Ovary (tissue), 3 donors: ENCODE results near the gene TATDN2.

Experiments
- EP300 ChIP-seq: sonication (generic); formaldehyde crosslinking; IDR thresholded peaks from one replicate; pipeline ENCODE4 v1.6.1; 2017; ENCODE audit warnings: antibody characterized with exemption
- POLR2A ChIP-seq: fragments of 450-650 bp; IDR thresholded peaks from one replicate; pipeline ENCODE4 v1.6.1; 2017; ENCODE audit warnings: antibody characterized with exemption, mild to moderate bottlenecking, moderate library complexity
- TF ChIP-seq, protein P1 (sequence below), 3 donors: fragments of 450-650 bp in 2 of 3; fragments of 200-600 bp in 1 of 3; IDR thresholded peaks; one replicate each; pipeline versions ENCODE4 v1.5.1 to v1.8.0; 2016 to 2022; ENCODE audit warnings: antibody characterized with exemption in 3 of 3, mild to moderate bottlenecking in 1 of 3
- donor health status: DM: no; HTN: no; CAD: no.

DNA sequence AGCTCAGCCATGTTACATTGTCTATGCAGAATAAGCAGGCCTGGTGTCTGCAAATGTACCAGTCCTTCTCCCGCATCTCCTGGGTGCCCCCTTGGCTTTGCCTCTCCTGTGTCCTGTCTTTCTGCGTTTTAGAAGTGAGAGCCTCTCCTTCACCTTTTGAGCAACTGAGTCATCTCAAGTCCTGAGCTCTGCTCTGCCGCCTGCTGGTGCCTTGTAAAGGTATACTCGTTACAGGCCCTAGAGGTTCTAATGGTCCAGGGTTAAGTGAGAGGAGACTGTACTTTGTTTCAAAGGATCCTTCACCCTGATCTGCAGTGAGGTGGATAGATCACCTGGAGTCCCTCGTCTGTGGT is 31.9 kb downstream of the TATDN2 start:
- TF ChIP-seq, protein P1, sequence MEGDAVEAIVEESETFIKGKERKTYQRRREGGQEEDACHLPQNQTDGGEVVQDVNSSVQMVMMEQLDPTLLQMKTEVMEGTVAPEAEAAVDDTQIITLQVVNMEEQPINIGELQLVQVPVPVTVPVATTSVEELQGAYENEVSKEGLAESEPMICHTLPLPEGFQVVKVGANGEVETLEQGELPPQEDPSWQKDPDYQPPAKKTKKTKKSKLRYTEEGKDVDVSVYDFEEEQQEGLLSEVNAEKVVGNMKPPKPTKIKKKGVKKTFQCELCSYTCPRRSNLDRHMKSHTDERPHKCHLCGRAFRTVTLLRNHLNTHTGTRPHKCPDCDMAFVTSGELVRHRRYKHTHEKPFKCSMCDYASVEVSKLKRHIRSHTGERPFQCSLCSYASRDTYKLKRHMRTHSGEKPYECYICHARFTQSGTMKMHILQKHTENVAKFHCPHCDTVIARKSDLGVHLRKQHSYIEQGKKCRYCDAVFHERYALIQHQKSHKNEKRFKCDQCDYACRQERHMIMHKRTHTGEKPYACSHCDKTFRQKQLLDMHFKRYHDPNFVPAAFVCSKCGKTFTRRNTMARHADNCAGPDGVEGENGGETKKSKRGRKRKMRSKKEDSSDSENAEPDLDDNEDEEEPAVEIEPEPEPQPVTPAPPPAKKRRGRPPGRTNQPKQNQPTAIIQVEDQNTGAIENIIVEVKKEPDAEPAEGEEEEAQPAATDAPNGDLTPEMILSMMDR (IDR thresholded peaks at IDR 0.05) = no peak
- no peak for TF ChIP-seq POLR2A
- TF ChIP-seq EP300 = no peak
